DOHH2 (cell line): ENCODE data around the gene PCDHGA10.

ENCODE experiments used
- CTCF ChIP-seq: fragments of 200-600 bp; sonication (generic); IDR thresholded peaks from one replicate; pipeline ENCODE4 v1.5.1; 2014; ENCODE audit warnings: antibody characterized with exemption, mild to moderate bottlenecking, low read depth, low read length; ENCODE audit not compliant: poor library complexity, severe bottlenecking
- EZH2phosphoT487 ChIP-seq: fragments of 200-600 bp; sonication (generic); IDR thresholded peaks from 2 replicates; pipeline ENCODE4 v1.6.1; 2017; ENCODE audit warnings: borderline replicate concordance, mild to moderate bottlenecking, antibody characterized with exemption, low read length, moderate library complexity, mixed read lengths

GRCh38 chr5:141388661-141389060, 24.1 kb upstream of the PCDHGA10 start:
- TF ChIP-seq EZH2phosphoT487, result no peak
- no peak for TF ChIP-seq CTCF
